Measurements from ENCODE around the gene OR52W1.

The OR52W1 gene

DNA sequence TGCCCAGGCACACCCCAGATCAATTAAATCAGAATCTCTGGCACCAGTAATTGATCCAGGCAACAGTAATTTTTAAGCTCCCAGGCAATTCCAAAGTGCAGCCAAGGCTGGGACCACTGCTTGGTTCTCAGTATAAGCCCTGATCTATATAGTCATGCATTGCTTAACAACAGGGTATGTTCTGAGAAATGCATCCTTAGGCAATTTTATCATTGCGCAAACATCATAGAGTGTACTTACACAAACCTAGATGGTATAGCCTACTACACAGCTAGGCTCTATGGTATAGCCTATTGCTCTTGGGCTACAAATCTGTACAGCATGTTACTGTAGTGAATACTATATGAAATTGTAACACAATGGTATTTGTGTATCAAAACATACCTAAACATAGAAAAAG lies 5.7 kb downstream of the OR52W1 start:
- TF ChIP-seq, protein P1, sequence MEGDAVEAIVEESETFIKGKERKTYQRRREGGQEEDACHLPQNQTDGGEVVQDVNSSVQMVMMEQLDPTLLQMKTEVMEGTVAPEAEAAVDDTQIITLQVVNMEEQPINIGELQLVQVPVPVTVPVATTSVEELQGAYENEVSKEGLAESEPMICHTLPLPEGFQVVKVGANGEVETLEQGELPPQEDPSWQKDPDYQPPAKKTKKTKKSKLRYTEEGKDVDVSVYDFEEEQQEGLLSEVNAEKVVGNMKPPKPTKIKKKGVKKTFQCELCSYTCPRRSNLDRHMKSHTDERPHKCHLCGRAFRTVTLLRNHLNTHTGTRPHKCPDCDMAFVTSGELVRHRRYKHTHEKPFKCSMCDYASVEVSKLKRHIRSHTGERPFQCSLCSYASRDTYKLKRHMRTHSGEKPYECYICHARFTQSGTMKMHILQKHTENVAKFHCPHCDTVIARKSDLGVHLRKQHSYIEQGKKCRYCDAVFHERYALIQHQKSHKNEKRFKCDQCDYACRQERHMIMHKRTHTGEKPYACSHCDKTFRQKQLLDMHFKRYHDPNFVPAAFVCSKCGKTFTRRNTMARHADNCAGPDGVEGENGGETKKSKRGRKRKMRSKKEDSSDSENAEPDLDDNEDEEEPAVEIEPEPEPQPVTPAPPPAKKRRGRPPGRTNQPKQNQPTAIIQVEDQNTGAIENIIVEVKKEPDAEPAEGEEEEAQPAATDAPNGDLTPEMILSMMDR (conservative IDR thresholded peaks at IDR 0.05) = no peak
- H3K27ac ChIP-seq = no peak overlapping the region

DNA sequence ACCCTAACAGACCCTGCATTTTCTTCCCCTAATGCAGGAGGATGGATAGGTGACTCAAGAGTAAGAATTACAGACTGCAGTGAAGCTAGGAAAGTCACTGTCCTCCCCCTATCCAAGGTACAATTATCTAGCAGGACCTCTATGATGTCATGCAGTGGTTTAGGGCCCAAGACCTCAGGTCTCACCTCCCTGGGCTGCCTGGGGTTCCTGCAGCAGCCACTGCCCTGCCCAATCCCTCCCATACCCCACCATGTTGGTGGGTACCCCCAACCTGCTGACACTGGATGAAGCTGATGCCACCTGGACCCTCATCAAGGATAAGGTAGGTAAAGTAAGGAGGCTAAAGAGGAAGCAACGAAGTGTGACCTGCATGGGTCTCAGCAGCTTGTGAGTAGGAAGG lies 6.3 kb downstream of the OR52W1 start, which contains the start of gene C11orf42:
Gene C11orf42 (plus strand): TSS at position 192 of the 400 bp plus-strand sequence. CDS start 59 bp downstream, at position 251.
- no peak within 1 kb of the TSS for H3K27ac ChIP-seq

DNA sequence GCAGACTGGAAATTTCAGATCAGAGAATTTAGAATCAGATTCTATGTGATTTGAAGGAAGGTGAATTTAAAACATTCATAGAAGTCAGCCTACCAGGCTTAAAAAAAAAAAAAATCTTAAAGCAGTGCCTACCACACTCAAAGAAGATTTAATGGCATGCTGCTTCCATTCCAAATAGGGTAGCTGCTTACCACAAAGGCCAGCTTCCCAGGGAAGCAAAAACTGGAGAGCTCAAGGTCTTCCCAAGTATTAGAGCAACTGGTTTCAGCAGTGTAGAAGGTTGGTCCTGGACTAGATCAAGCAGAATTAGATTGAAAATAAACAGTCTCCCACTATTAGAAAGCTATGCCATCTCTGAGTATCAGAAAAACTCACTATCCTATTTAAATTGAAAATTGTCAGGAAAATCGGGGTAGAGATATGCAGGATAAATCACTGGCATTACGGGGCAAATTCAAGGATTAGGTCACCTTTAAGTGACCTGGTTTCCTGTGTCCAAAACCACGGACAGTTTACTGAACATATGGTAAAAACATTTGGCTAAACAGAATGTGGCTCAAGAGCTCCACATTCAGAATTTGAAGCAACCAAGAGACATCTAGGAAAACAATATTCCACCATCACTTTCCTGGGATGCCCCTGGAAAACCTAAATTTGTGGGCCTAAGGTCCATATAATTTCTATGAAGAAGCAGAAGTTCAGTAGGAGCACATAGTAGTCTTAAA lies 7.6 kb downstream of the OR52W1 start:
- TF ChIP-seq, protein P1 (conservative IDR thresholded peaks at IDR 0.05) = no peak
- no peak overlapping the region for H3K27ac ChIP-seq

More for the DNA sequence above, 6.3 kb downstream of the OR52W1 start, which contains the start of gene C11orf42:
- TF ChIP-seq, protein P1 (conservative IDR thresholded peaks at IDR 0.05) = no peak

DNA sequence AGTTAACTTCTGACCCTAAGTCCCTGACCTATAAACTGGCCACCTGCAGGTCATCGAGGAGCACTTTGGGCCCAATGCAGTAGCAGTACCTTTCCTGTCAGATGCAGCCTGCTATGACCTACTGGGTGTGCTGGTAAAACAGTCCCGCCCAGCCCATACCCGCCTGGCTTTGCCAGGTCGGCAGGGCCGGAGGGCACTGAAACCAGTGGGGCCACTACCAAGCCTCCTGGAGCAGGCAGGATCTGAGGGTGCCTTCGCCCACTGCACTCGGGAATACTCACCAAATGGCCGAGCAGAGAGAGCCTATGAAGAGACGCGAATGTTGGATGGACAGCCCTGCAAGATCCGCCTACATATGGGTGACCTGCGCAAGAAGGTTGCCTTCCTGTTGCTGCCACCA lies 10.8 kb downstream of the OR52W1 start:
- TF ChIP-seq, protein P1 (conservative IDR thresholded peaks at IDR 0.05) = no peak

DNA sequence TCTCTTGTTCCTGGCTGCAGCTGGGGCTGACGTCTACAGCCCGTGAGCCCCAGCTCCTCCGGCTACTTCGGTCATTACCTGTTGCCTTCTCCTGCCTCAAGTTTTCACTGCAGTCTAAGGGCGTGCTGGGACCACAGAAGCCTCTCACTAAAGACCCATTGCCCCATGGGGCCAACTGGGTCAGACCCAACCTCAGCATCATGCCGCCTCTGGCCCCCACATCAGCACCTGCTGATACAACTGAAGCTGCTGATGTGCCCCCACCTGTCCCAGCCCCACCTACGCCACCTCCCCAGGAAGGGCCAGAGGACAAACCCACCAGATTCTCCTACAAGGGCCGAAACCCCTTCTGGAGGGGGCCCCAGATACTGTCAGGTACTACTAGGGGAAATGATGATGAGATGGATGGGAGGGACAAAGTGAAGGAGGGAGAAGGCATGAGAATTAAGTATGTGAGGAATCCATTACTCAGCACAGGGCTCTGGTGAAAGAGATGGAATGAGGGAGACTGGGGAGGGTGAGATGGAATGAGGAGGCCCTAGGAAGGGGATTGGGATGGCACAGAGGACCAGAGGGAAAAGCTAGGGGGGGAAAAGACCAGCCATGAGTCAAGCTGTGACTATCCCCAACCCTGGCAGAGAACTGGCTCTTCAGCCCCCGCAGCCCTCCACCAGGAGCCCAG lies 11.4 kb downstream of the OR52W1 start:
- TF ChIP-seq, protein P1 (conservative IDR thresholded peaks at IDR 0.05) = no peak
- no peak overlapping the region for H3K27ac ChIP-seq

More for the DNA sequence above, 10.8 kb downstream of the OR52W1 start:
- H3K27ac ChIP-seq = no peak overlapping the region

DNA sequence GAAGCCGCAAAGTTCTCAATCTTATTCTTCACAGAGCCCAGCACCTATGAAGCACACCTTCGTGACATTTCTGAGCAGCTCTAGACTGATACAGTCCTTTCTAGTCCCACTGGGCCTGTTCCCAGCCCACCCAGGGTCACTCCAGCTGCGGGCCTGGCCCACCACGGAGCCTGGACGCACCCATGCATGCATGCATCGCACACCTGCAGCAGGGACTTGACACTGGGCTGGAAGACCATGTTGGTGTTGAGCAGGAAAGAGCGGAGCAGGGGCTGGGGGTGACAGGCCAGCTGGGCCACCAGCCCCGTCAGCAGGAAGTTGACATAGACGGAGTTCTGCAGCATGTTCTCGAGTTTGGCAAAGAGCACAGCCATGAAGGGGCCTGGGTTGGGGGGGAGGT lies 15.5 kb downstream of the OR52W1 start:
- no peak overlapping the region for H3K27ac ChIP-seq

DNA sequence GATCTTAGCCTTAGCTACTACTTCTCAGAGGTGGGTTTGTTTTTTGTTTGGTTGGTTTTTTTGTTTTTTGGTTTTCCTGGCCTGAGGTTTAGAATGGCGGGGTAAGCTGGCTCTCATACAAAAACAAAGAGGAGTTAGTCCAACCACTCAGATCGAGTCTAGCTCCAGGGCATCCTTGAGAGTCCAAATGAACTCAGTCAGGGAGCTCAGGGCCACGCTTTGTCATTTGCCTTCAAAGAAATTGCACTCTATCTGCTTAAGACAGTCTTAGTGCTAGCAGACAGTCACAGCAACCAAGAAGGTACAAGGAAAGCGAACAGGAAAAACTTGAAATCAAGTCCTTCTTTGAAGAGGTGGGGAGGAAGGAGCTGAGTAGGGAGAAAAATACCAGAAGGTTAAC lies 17.5 kb downstream of the OR52W1 start:
- TF ChIP-seq, protein P1 (conservative IDR thresholded peaks at IDR 0.05) = no peak
- H3K27ac ChIP-seq = no peak overlapping the region

More for the DNA sequence above, 15.5 kb downstream of the OR52W1 start:
- TF ChIP-seq, protein P1 (conservative IDR thresholded peaks at IDR 0.05) = no peak
